GM06990 (cell line): ENCODE data around the gene ZNF225.

Source experiments
- DNase-seq: peaks from one replicate; pipeline ENCODE4 v3.0.0-alpha.2; 2011; ENCODE audit not compliant: insufficient read length; ENCODE audit errors: extremely low read depth
- H3K27me3 ChIP-seq: replicated peaks from 2 replicates; pipeline ENCODE4 v1.6.0; 2011; ENCODE audit warnings: low read length; ENCODE audit not compliant: control insufficient read depth, insufficient read depth
- H3K36me3 ChIP-seq: 2 replicates; pipeline ENCODE4 v1.5.1; 2011; ENCODE audit warnings: low read length; ENCODE audit not compliant: control insufficient read depth, insufficient read depth
- H3K4me3 ChIP-seq: replicated peaks from 2 replicates; pipeline ENCODE4 v1.5.1; 2011; ENCODE audit warnings: low read depth, mild to moderate bottlenecking, control low read depth, low read length
- CTCF ChIP-seq: IDR thresholded peaks from 2 replicates; pipeline ENCODE4 v1.5.1; 2011; ENCODE audit warnings: low read length, control low read depth, mild to moderate bottlenecking, inconsistent platforms; ENCODE audit not compliant: insufficient read depth, poor library complexity, severe bottlenecking

The ZNF225 gene

GRCh38 chr19:44142059-44142433 lies 28.8 kb downstream of the ZNF225 start:
- H3K36me3 ChIP-seq = no peaks in the 10 kb centered on the region; the same call in 1 of the 2 replicates
- H3K4me3 ChIP-seq = peak overlapping the region; percentile 82
- no peak for DNase-seq
- no peaks in the 10 kb centered on the region for H3K27me3 ChIP-seq
- TF ChIP-seq CTCF = no peak

GRCh38 chr19:44149776-44150175 lies 36.6 kb downstream of the ZNF225 start:
- H3K27me3 ChIP-seq = no peaks in the 10 kb centered on the region
- TF ChIP-seq CTCF = no peak
- H3K36me3 ChIP-seq = peaks cover 7% of the 10 kb centered on the region
- no peak for DNase-seq
- no peak overlapping the region for H3K4me3 ChIP-seq

- Histone ChIP-seq H3K36me3 (peaks cover 9% of the 10 kb centered on the region), H3K27me3 (no peaks in the 10 kb centered on the region), H3K4me3 (no peak overlapping the region)
- no peak for DNase-seq
- no peak for TF ChIP-seq CTCF
Measured at GRCh38 chr19:44151491-44151890, 38.3 kb downstream of the ZNF225 start.

GRCh38 chr19:44156475-44156874 lies 43.3 kb downstream of the ZNF225 start:
- H3K36me3 ChIP-seq = peaks cover 6% of the 10 kb centered on the region

GRCh38 chr19:44163789-44164188 lies 50.6 kb downstream of the ZNF225 start:
- Histone ChIP-seq H3K36me3 (peaks cover 1% of the 10 kb centered on the region; the same call in 1 of the 2 replicates), H3K27me3 (no peaks in the 10 kb centered on the region), H3K4me3 (no peak overlapping the region)
- no peak for TF ChIP-seq CTCF
- no peak for DNase-seq

More at GRCh38 chr19:44156475-44156874, 43.3 kb downstream of the ZNF225 start:
- no peaks in the 10 kb centered on the region for H3K27me3 ChIP-seq
- no peak for TF ChIP-seq CTCF
- no peak for DNase-seq
- no peak overlapping the region for H3K4me3 ChIP-seq

GRCh38 chr19:44164327-44164672 lies 51.1 kb downstream of the ZNF225 start:
- H3K36me3 ChIP-seq = peaks cover 1% of the 10 kb centered on the region
- TF ChIP-seq CTCF = no peak
- peak overlapping the region; percentile 78 for H3K4me3 ChIP-seq
- DNase-seq = no peak
- H3K27me3 ChIP-seq = no peaks in the 10 kb centered on the region
